ENCODE measurements around the gene IFNA10.
"Not testable (repeated sequence)": the region's sequence is repeated elsewhere in the genome, so short reads cannot be mapped to it uniquely, and the experiment has no call there.

The IFNA10 gene

GRCh38 chr9:21187487-21187886 is 19.5 kb downstream of the IFNA10 start, which contains the start of gene IFNA4:
TSS of gene IFNA4 (minus strand) at chr9:21187587. CDS start at chr9:21187531, 56 bp downstream.
- not testable (repeated sequence) for DNase-seq

- not testable (repeated sequence) for DNase-seq
Measured at GRCh38 chr9:21182810-21183736, 23.9 kb downstream of the IFNA10 start.

- no peak for DNase-seq
Measured at GRCh38 chr9:21174671-21175070, 32.3 kb downstream of the IFNA10 start.

GRCh38 chr9:21172156-21172555 is 34.8 kb downstream of the IFNA10 start:
- DNase-seq, result no peak

GRCh38 chr9:21171351-21171750 is 35.6 kb downstream of the IFNA10 start:
- no peak for DNase-seq

GRCh38 chr9:21166560-21166959 is 40.4 kb downstream of the IFNA10 start, which contains the start of gene IFNA21:
TSS of gene IFNA21 (minus strand) at chr9:21166660. CDS start at chr9:21166612, 48 bp downstream.
- not testable (repeated sequence) for DNase-seq

GRCh38 chr9:21165516-21165915 is 41.4 kb downstream of the IFNA10 start:
- DNase-seq, result no peak

GRCh38 chr9:21160178-21160577 is 46.8 kb downstream of the IFNA10 start:
- no peak for DNase-seq

All from cerebellar nuclear complex (tissue), 1 donor.